ENCODE results near the gene UGDH.

DNA sequence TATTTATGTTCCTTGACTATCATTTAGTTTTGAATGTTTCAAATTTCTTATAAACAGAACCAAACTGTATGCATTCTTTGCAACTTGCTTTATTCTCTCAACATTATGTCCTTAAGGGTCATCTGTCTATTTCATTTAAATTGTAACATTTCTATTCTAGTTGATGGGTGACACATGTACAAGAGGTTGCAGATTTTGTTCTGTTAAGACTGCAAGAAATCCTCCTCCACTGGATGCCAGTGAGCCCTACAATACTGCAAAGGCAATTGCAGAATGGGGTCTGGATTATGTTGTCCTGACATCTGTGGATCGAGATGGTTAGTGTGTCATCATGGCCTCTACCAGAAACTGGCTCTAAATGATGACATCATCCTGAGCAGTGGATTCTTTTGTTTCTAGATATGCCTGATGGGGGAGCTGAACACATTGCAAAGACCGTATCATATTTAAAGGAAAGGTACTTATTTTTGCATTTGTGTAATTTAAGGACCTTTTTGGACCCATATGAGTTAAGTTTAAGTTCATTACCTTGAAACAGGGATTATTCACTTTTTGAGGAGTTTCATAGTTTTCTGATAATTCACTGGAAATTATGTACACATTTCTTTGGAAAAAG is 62.2 kb downstream of the UGDH start:
- TF ChIP-seq, protein P1, sequence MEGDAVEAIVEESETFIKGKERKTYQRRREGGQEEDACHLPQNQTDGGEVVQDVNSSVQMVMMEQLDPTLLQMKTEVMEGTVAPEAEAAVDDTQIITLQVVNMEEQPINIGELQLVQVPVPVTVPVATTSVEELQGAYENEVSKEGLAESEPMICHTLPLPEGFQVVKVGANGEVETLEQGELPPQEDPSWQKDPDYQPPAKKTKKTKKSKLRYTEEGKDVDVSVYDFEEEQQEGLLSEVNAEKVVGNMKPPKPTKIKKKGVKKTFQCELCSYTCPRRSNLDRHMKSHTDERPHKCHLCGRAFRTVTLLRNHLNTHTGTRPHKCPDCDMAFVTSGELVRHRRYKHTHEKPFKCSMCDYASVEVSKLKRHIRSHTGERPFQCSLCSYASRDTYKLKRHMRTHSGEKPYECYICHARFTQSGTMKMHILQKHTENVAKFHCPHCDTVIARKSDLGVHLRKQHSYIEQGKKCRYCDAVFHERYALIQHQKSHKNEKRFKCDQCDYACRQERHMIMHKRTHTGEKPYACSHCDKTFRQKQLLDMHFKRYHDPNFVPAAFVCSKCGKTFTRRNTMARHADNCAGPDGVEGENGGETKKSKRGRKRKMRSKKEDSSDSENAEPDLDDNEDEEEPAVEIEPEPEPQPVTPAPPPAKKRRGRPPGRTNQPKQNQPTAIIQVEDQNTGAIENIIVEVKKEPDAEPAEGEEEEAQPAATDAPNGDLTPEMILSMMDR (conservative IDR thresholded peaks at IDR 0.05; ENCODE audit: low read depth, low read length): peak; percentile 43
- no peak for TF ChIP-seq EZH2phosphoT487 (IDR thresholded peaks at IDR 0.05; ENCODE audit: borderline replicate concordance, low read length)
- TF ChIP-seq EZH2 (IDR thresholded peaks at IDR 0.05; ENCODE audit: low read length, unreplicated experiment): no peak

Data from PC-3 (cell line).